A549 (cell line): ENCODE data around the gene RBPJ.

Experiments
- CTCF ChIP-seq: fragments of >200 bp; sonication (Bioruptor Twin); formaldehyde crosslinking; IDR thresholded peaks from 3 replicates; pipeline ENCODE4 v1.5.1; 2016
- JUN ChIP-seq, 2 experiments: fragments of >200 bp; sonication (Bioruptor Twin); formaldehyde crosslinking; IDR thresholded peaks; 2 replicates in 1 of 2; 3 replicates in 1 of 2; pipeline ENCODE4 v1.6.1; 2016 to 2017
- MAX ChIP-seq: IDR thresholded peaks from 2 replicates; pipeline ENCODE4 v1.6.1; 2012

DNA sequence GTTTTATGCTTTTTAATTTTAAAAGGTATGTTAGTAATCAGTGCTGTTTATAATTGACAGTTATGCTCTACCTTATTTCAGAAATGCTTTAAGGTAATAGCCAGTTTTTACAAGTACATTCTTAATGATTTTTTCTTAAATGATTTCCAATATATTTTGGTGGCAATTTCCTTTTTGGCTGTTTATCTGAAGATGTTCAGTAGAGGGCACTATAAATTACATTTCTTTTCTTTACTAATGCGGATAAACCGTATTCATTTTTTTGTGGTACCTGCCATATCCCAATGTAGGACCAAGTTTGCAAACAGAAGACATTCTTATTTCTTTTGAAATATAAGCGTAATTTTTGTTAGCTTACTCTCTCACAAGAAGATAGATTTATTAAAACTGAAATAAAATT lies 104.0 kb downstream of the RBPJ start:
- TF ChIP-seq MAX (no peak), CTCF (no peak), JUN (IDR thresholded peaks at IDR 0.05) (no peak)
